ENCODE measurements around the gene MME.

GRCh38 chr3:155049959-155050358 lies 30.2 kb upstream of the MME start:
- TF ChIP-seq CTCF (IDR thresholded peaks at IDR 0.05; ENCODE audit: low read depth, low read length, poor library complexity, severe bottlenecking) (no peak), EZH2phosphoT487 (IDR thresholded peaks at IDR 0.05; ENCODE audit: borderline replicate concordance, low read length) (no peak)

Measured in DOHH2 (cell line).